ENCODE measurements around the gene MMP27. TPM values are rescaled to one million over a fixed set of nuclear protein-coding genes. Genes with fewer than 3 reads are reported as not detected.

MMP27 gene
- total RNA-seq, 3 donors from 2014 or later (not counting 1 experiment from before 2014, with no cell fraction given) = not detected

DNA sequence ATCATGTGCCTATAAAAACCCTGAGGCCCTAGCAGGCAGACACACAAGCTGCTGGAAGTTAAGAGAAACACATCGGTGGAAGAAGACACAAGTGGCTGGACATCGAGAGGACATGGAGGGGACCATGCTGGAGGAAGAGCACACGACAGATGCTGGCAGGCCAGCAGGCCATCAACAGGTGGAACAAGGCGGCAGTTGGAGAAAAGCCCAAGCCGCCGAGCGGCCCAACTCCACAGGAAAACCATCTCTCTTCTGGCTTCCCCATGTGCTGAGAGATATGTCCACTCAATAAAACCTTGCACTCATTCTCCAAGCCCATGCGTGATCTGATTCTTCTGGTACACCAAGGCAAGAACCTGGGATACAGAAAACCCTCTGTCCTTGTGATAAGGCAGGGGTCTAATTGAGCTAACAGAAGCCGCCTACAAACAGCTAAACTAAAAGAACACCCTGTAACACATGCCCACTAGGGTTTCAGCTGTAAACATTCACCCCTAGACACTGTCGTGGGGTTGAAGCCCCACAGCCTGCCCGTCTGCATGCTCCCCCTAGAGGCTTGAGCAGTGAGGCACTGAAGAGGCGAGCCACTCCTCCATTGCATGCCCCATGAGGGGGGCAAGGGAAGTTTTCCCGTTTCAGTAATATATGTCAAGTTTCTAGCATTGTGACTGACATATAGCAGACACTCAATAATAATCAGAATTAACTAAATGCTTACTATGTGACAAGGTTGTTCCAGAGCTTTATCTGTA is 41.4 kb downstream of the MMP27 start:
- Mint-ChIP-seq H3K4me3 (no peak overlapping the region), H3K4me1 (no peaks in the 10 kb centered on the region), H3K36me3 (no peaks in the 10 kb centered on the region), H3K27ac (no peak overlapping the region), H3K27me3 (ENCODE audit: low read depth in 2 of 2) (peaks cover 0 to 5% of the 10 kb centered on the region in 2 donors), H3K9me3 (no peaks in the 10 kb centered on the region)
- no peaks in the 10 kb centered on the region for H3K9me3 ChIP-seq (ENCODE audit: control insufficient read depth, insufficient read depth, low read length)
- H3K36me3 ChIP-seq (ENCODE audit: control insufficient read depth, insufficient read depth, low read length) = no peaks in the 10 kb centered on the region
- 79% methylated on average over 13 of the region's 13 CpGs for WGBS (ENCODE audit: insufficient coverage)
- no peak for ATAC-seq
- no peaks in the 10 kb centered on the region for H3K27me3 ChIP-seq (ENCODE audit: control insufficient read depth, insufficient read depth, low read length)
- H3K4me1 ChIP-seq (ENCODE audit: control insufficient read depth, insufficient read depth, low read length) = no peaks in the 10 kb centered on the region
- no peak overlapping the region for H3K27ac ChIP-seq (ENCODE audit: low read length)
- TF ChIP-seq CTCF (IDR thresholded peaks at IDR 0.05) = no peak
- no peak overlapping the region for H3K4me3 ChIP-seq (ENCODE audit: low read length)
- intact Hi-C loops (cut with micrococcal nuclease) = no loop called here
- DNase-seq = peak in 1 of 2 donors; percentile 14

DNA sequence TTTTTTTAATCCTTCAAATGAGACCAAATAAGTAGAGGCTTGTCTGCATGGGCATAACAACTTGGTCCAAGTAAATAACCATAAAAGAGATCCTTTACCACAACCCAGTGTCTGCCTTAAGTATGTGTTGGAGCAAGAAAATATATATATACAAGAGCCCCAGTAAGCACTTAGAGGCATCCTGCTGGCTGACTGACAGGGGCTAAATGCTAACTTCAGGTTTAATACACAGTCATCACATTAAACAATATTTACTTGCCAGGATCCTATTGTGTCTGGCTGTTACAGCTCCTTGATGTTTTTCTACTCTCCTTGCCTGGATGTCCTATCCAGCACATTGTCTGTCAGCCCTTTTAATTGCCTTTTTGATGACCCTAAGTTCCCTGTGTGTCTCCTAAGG is 43.0 kb downstream of the MMP27 start:
- Mint-ChIP-seq H3K27ac (no peak overlapping the region), H3K9me3 (no peaks in the 10 kb centered on the region), H3K27me3 (ENCODE audit: low read depth in 2 of 2) (peaks cover 1 to 4% of the 10 kb centered on the region in 2 donors), H3K4me3 (no peak overlapping the region), H3K4me1 (no peaks in the 10 kb centered on the region), H3K36me3 (no peaks in the 10 kb centered on the region)
- ATAC-seq (no peak), DNase-seq (no peak)
- peaks cover 3% of the 10 kb centered on the region for H3K27me3 ChIP-seq (ENCODE audit: control insufficient read depth, insufficient read depth, low read length)
- H3K9me3 ChIP-seq (ENCODE audit: control insufficient read depth, insufficient read depth, low read length) = no peaks in the 10 kb centered on the region
- no peak overlapping the region for H3K27ac ChIP-seq (ENCODE audit: low read length)
- no peak for TF ChIP-seq CTCF (IDR thresholded peaks at IDR 0.05)
- H3K4me1 ChIP-seq (ENCODE audit: control insufficient read depth, insufficient read depth, low read length) = no peaks in the 10 kb centered on the region
- no peaks in the 10 kb centered on the region for H3K36me3 ChIP-seq (ENCODE audit: control insufficient read depth, insufficient read depth, low read length)
- intact Hi-C loops (cut with micrococcal nuclease) = no loop called here
- no peak overlapping the region for H3K4me3 ChIP-seq (ENCODE audit: low read length)

GRCh38 chr11:102661040-102661439 is 44.5 kb downstream of the MMP27 start:
- H3K4me1 Mint-ChIP-seq = no peaks in the 10 kb centered on the region
- H3K36me3 ChIP-seq (ENCODE audit: control insufficient read depth, insufficient read depth, low read length) = no peaks in the 10 kb centered on the region
- H3K9me3 ChIP-seq (ENCODE audit: control insufficient read depth, insufficient read depth, low read length) = no peaks in the 10 kb centered on the region
- no peak overlapping the region for H3K4me3 Mint-ChIP-seq
- peaks cover 3% of the 10 kb centered on the region for H3K27me3 ChIP-seq (ENCODE audit: control insufficient read depth, insufficient read depth, low read length)
- H3K36me3 Mint-ChIP-seq = no peaks in the 10 kb centered on the region
- 86% methylated on average over 4 of the region's 4 CpGs for WGBS (ENCODE audit: insufficient coverage)
- DNase-seq = no peak
- H3K27ac Mint-ChIP-seq = no peak overlapping the region
- H3K27me3 Mint-ChIP-seq (ENCODE audit: low read depth in 2 of 2) = peaks cover 12 to 17% of the 10 kb centered on the region in 2 donors
- ATAC-seq = no peak
- no peaks in the 10 kb centered on the region for H3K9me3 Mint-ChIP-seq
- no peaks in the 10 kb centered on the region for H3K4me1 ChIP-seq (ENCODE audit: control insufficient read depth, insufficient read depth, low read length)
- intact Hi-C loops (cut with micrococcal nuclease) = no loop called here
- H3K4me3 ChIP-seq (ENCODE audit: low read length) = no peak overlapping the region
- H3K27ac ChIP-seq (ENCODE audit: low read length) = no peak overlapping the region
- no peak for TF ChIP-seq CTCF (IDR thresholded peaks at IDR 0.05)

DNA sequence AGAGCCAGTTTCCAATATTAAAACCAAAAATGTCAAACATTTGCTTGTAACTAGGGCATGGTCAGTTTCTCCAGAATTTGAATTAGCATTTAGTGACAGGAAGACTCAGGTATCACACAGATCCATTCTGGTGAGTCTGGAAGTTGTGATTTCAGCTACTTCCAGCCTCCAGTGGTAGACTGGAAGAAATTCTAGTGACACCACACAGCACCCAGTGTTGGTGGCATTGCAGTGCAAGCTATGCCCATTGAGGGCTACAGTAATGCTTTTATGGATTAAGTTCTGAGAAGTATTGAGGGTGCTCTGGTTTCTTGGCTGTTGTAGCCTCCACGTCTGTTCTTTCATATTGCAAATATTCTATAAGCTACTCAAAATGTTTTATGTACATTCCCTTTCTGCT is 49.0 kb downstream of the MMP27 start:
- Histone ChIP-seq H3K27ac (ENCODE audit: low read length) (no peak overlapping the region), H3K4me1 (ENCODE audit: control insufficient read depth, insufficient read depth, low read length) (no peaks in the 10 kb centered on the region), H3K27me3 (ENCODE audit: control insufficient read depth, insufficient read depth, low read length) (peaks cover 3% of the 10 kb centered on the region), H3K36me3 (ENCODE audit: control insufficient read depth, insufficient read depth, low read length) (no peaks in the 10 kb centered on the region), H3K9me3 (ENCODE audit: control insufficient read depth, insufficient read depth, low read length) (no peaks in the 10 kb centered on the region), H3K4me3 (ENCODE audit: low read length) (no peak overlapping the region)
- Mint-ChIP-seq H3K27ac (no peak overlapping the region), H3K4me1 (no peaks in the 10 kb centered on the region), H3K4me3 (no peak overlapping the region), H3K9me3 (peaks cover 2 to 3% of the 10 kb centered on the region in 2 donors), H3K36me3 (no peaks in the 10 kb centered on the region), H3K27me3 (ENCODE audit: low read depth in 2 of 2) (peaks cover 14 to 36% of the 10 kb centered on the region in 2 donors)
- WGBS (ENCODE audit: insufficient coverage) = 80% methylated on average over 1 of the region's 1 CpG
- intact Hi-C loops (cut with micrococcal nuclease) = no loop called here
- ATAC-seq (no peak), DNase-seq (no peak)
- TF ChIP-seq CTCF (IDR thresholded peaks at IDR 0.05) = no peak
